ENCODE data around the gene COQ3. TPM values are rescaled to one million over a fixed set of nuclear protein-coding genes. Genes with fewer than 3 reads are reported as not detected.

The COQ3 gene
- total and polyA plus RNA-seq, 2 of the 4 experiments (the other 2 are of a cell fraction) = 8.2 to 8.9 TPM

GRCh38 chr6:99354983-99355382 is 39.0 kb downstream of the COQ3 start:
- Histone ChIP-seq H4K8ac (ENCODE audit: low read depth in 2 of 2, low read length in 2 of 2) (no peak overlapping the region), H3K4me1 (ENCODE audit: control insufficient read depth, insufficient read depth, low read length) (no peaks in the 10 kb centered on the region), H2AFZ (replicated peaks; ENCODE audit: low read length, poor library complexity) (no peak overlapping the region), H2BK20ac (ENCODE audit: low read depth, low read length) (no peak overlapping the region), H3K14ac (replicated peaks; ENCODE audit: low read depth, low read length) (no peak overlapping the region), H3K9ac (ENCODE audit: low read depth, low read length) (no peak overlapping the region), H2BK120ac (ENCODE audit: low read depth, low read length) (no peak overlapping the region), H3K56ac (ENCODE audit: extremely low read depth, insufficient read depth, low read length) (no peak overlapping the region), H3K27ac (ENCODE audit: insufficient read depth, low read length) (no peak overlapping the region), H4K91ac (ENCODE audit: insufficient read depth, low read depth, low read length) (no peak overlapping the region), H3K18ac (ENCODE audit: low read depth, low read length) (no peak overlapping the region), H2AK9ac (replicated peaks; ENCODE audit: low read depth, low read length, poor library complexity) (no peak overlapping the region), H3K23ac (ENCODE audit: low read depth, low read length) (no peak overlapping the region), H2BK5ac (ENCODE audit: low read depth, low read length, poor library complexity, severe bottlenecking) (no peak overlapping the region), H2AK5ac (ENCODE audit: low read depth, low read length) (no peak overlapping the region), H3K4me3 (ENCODE audit: insufficient read depth, low read depth, low read length) (no peak overlapping the region), H4K20me1 (ENCODE audit: insufficient read depth, low read length) (no peaks in the 10 kb centered on the region), H3K36me3 (ENCODE audit: control insufficient read depth, insufficient read depth, low read length) (no peaks in the 10 kb centered on the region), H3K9me3 (ENCODE audit: control insufficient read depth, insufficient read depth, low read length) (no peaks in the 10 kb centered on the region), H4K5ac (ENCODE audit: low read depth, low read length) (no peak overlapping the region), H3K4me2 (ENCODE audit: low read depth, low read length) (no peak overlapping the region), H3K27me3 (ENCODE audit: control insufficient read depth, insufficient read depth, low read length) (peaks cover 11% of the 10 kb centered on the region), H3K4ac (ENCODE audit: low read depth, low read length) (no peak overlapping the region), H3K9me1 (ENCODE audit: insufficient read depth, low read length) (no peaks in the 10 kb centered on the region), H3K79me1 (ENCODE audit: low read depth in 1 of 2, low read length in 2 of 2) (no peaks in the 10 kb centered on the region), H2BK15ac (ENCODE audit: low read depth, low read length) (no peak overlapping the region)
- POLR2A ChIA-PET (ENCODE audit: unreplicated experiment) = no interaction called here
- CTCF ChIA-PET = interaction anchor here (1.0 kb wide), 1 partner anchor 12 kb away, joined by 3 read pairs; no protein-coding TSS in a partner anchor
- no TSS peak for BruUV-seq (replicated peaks)
- intact Hi-C loops (cut with micrococcal nuclease) (no loop called here), in situ Hi-C loops (cut with MboI; ENCODE audit: low sequenced_read_pairs) (no loop called here), dilution Hi-C loops (cut with HindIII; ENCODE audit: low sequenced_read_pairs, unreplicated experiment) (no loop called here)
- DNase-seq = no peak
- 64% methylated on average over 1 of the region's 4 CpGs; no CpG with 5 or more reads in 1 of the 2 experiments for WGBS, 2 experiments (ENCODE audit: extremely low coverage in 2 of 2, insufficient read length in 1 of 2)
- no peak for ATAC-seq (ENCODE audit: low read depth)
- TF ChIP-seq NFE2L2 (IDR thresholded peaks at IDR 0.05; ENCODE audit: low read depth, low read length) (no peak), MXI1 (IDR thresholded peaks at IDR 0.05; ENCODE audit: borderline replicate concordance, low read depth, low read length) (no peak), ELK1 (IDR thresholded peaks at IDR 0.05; ENCODE audit: borderline replicate concordance, low read depth, low read length) (no peak), MAZ (IDR thresholded peaks at IDR 0.05; ENCODE audit: borderline replicate concordance, low read depth, low read length) (no peak), CHD1 (IDR thresholded peaks at IDR 0.05; ENCODE audit: low read depth, low read length) (no peak), USF2 (IDR thresholded peaks at IDR 0.05; ENCODE audit: low read depth, low read length) (no peak), BHLHE40 (IDR thresholded peaks at IDR 0.05; ENCODE audit: low read depth, low read length) (no peak), RFX5 (IDR thresholded peaks at IDR 0.05; ENCODE audit: low read depth, low read length) (no peak), POLR2A (IDR thresholded peaks at IDR 0.05; ENCODE audit: low read depth, low read length) (no peak), RAD21 (IDR thresholded peaks at IDR 0.05; ENCODE audit: low read length) (no peak), CTCF (conservative IDR thresholded peaks at IDR 0.05; ENCODE audit: low read depth, low read length) (no peak), FOS (IDR thresholded peaks at IDR 0.05; ENCODE audit: low read depth, low read length) (no peak), MAFK (IDR thresholded peaks at IDR 0.05; ENCODE audit: low read depth, low read length) (no peak), CEBPB (IDR thresholded peaks at IDR 0.05; ENCODE audit: low read depth, low read length) (no peak)
